Breast epithelium (tissue), 3 donors: ENCODE data around the gene MYLK.

Source experiments
- POLR2AphosphoS5 ChIP-seq, 3 donors: sonication (generic); formaldehyde crosslinking; IDR thresholded peaks; one replicate each; pipeline ENCODE4 v1.6.1; 2017; ENCODE audit warnings: antibody characterized with exemption in 3 of 3
- TF ChIP-seq, protein P1 (sequence below), 3 donors: fragments of 450-650 bp; IDR thresholded peaks; one replicate each; pipeline ENCODE4 v1.5.1; 2016 to 2017; ENCODE audit warnings: antibody characterized with exemption in 3 of 3, mild to moderate bottlenecking in 3 of 3, moderate library complexity in 3 of 3

- TF ChIP-seq, protein P1, sequence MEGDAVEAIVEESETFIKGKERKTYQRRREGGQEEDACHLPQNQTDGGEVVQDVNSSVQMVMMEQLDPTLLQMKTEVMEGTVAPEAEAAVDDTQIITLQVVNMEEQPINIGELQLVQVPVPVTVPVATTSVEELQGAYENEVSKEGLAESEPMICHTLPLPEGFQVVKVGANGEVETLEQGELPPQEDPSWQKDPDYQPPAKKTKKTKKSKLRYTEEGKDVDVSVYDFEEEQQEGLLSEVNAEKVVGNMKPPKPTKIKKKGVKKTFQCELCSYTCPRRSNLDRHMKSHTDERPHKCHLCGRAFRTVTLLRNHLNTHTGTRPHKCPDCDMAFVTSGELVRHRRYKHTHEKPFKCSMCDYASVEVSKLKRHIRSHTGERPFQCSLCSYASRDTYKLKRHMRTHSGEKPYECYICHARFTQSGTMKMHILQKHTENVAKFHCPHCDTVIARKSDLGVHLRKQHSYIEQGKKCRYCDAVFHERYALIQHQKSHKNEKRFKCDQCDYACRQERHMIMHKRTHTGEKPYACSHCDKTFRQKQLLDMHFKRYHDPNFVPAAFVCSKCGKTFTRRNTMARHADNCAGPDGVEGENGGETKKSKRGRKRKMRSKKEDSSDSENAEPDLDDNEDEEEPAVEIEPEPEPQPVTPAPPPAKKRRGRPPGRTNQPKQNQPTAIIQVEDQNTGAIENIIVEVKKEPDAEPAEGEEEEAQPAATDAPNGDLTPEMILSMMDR (IDR thresholded peaks at IDR 0.05): no peak
- no peak for TF ChIP-seq POLR2AphosphoS5 (IDR thresholded peaks at IDR 0.05)
Measured at GRCh38 chr3:123798550-123798949, 85.6 kb downstream of the MYLK start.
